Activated CD8-positive, alpha-beta memory T cell treated with anti-CD3 and anti-CD28 coated beads, Interleukin-2, amount 10 ng/mL, durations not matched to agents 7 days and 5 days (primary cell): ENCODE measurements around the gene SSB. TPM values are rescaled to one million over a fixed set of nuclear protein-coding genes. Genes with fewer than 3 reads are reported as not detected.

ENCODE experiments used
- ATAC-seq: fragments of 150-1000 bp; cut with Tn5 transposase; one replicate; pipeline ENCODE4 v1.10.0; 2021; ENCODE audit warnings: moderate library complexity
- CTCF ChIA-PET: fragments of 350-600 bp; sonication (Branson Sonifier 250); formaldehyde crosslinking; loops from one replicate; lab custom pipeline; 2021; ENCODE audit warnings: antibody characterized with exemption; lab: Charles Lee
- DNase-seq: peaks from one replicate; pipeline ENCODE4 v3.0.0-alpha.2; 2020
- H3K27ac Mint-ChIP-seq: one replicate; pipeline ENCODE4 v1.8.0; 2021; ENCODE audit warnings: mild to moderate bottlenecking, mixed read lengths
- H3K27me3 Mint-ChIP-seq: one replicate; pipeline ENCODE4 v1.8.0; 2021; ENCODE audit warnings: mixed read lengths
- H3K36me3 Mint-ChIP-seq: one replicate; pipeline ENCODE4 v1.8.0; 2021; ENCODE audit warnings: mild to moderate bottlenecking, mixed read lengths
- H3K4me1 Mint-ChIP-seq: one replicate; pipeline ENCODE4 v1.8.0; 2021; ENCODE audit warnings: mixed read lengths
- H3K4me3 Mint-ChIP-seq: one replicate; pipeline ENCODE4 v1.8.0; 2021; ENCODE audit warnings: mild to moderate bottlenecking, moderate library complexity, mixed read lengths
- H3K9me3 Mint-ChIP-seq: one replicate; pipeline ENCODE4 v1.8.0; 2022; ENCODE audit warnings: low read depth, mixed read lengths
- total RNA-seq, 2 experiments: library from RNA; stranded (reverse); gene quantifications; one replicate each; pipeline ENCODE4 v1.2.3, GENCODE V29; 2021

The SSB gene
- total RNA-seq, 2 experiments from 2014 or later, result 88.2 to 88.9 TPM

DNA sequence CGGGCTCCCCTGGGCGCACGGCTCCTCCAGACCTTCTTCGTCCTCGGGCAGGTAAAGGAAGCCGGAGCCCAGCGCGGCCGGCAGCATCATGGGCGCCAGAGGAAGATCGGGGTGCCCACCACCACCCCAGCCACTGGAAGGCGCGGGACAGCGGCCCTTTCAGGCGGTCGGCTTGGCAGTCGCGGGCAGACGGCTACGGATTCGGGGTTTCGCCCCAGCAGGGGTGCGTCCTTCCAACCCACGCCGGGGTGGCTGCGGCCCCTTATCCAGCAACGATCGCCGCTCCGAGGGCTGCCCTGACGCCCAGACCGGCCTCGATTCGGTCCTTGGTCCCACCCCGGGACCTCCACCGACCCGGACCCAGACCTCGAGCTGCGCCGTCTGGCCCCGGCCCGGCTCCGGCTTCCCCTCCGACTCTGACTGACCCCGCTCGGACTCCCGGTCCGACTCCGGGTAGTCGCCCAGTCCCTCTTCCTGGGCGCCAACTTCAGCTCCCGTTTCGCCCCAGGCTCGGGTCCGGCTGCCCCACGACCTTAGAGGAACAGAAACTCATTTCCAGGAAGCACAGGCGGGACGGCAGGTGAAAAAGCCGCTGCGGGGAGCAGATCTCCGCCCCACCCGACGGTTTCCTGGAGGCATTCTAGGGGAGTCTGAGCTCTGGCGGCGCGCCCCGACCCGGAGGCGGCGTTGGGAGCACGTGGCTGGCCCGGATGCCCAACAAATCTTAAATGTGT lies 30.2 kb upstream of the SSB start:
- ATAC-seq (peak; percentile 78), DNase-seq (peak; percentile 65)
- Mint-ChIP-seq H3K9me3 (no peaks in the 10 kb centered on the region), H3K4me3 (peak overlapping the region; percentile 76), H3K36me3 (no peaks in the 10 kb centered on the region), H3K27ac (peak overlapping the region; percentile 67), H3K27me3 (peaks cover 13% of the 10 kb centered on the region), H3K4me1 (peaks cover 25% of the 10 kb centered on the region)
- CTCF ChIA-PET, result interaction anchor here (0.7 to 1.4 kb wide), 6 partner anchors 9 to 101 kb away, joined by 3 to 4 read pairs (median 3); no protein-coding TSS in a partner anchor

DNA sequence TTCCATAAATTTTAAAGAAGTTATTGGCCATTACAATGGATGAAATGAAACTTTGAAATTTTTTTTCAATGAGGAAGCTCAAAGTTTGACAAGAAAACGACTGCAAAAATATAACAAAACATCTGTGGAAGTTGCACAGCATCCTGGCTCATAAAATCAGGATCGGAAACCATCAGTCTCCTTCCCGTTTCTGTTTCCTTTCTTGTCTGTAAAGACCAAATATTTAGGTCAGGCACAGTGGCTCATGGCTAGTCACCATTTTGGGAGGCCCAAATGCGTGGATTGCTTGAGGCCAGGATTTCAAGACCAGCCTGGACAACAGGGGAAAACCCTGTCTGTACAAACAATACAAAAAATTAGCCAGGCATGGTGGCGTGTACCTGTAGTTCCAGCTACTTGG lies 27.6 kb upstream of the SSB start:
- H3K9me3 Mint-ChIP-seq, result no peaks in the 10 kb centered on the region
- H3K36me3 Mint-ChIP-seq, result no peaks in the 10 kb centered on the region
- no peak overlapping the region for H3K27ac Mint-ChIP-seq
- peaks cover 13% of the 10 kb centered on the region for H3K27me3 Mint-ChIP-seq
- peaks cover 28% of the 10 kb centered on the region for H3K4me1 Mint-ChIP-seq
- CTCF ChIA-PET, result interaction anchor here (1.3 to 1.5 kb wide), 2 partner anchors 37 to 243 kb away, joined by 3 read pairs; no protein-coding TSS in a partner anchor
- no peak for DNase-seq
- no peak overlapping the region for H3K4me3 Mint-ChIP-seq
- no peak for ATAC-seq

DNA sequence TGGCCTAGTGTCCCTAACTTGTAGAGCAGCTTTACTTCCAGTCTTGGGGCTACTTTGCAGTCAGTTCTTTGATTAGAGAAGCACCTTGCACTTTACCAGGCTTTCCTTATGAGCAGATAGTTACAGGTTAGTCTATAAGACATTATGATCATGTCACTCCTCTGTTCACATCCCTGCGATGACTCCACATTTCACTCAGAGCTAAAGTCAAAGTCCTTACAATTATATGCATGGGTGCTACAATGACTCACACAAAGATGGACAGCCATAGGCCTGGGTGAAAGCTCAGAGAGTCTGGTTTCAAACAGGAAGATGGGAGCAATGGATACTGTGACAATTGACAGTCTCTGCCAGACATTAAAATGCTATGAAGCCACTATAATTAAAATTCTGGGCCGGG lies 27.1 kb upstream of the SSB start:
- ATAC-seq, result no peak
- peaks cover 13% of the 10 kb centered on the region for H3K27me3 Mint-ChIP-seq
- peaks cover 23% of the 10 kb centered on the region for H3K4me1 Mint-ChIP-seq
- no peak overlapping the region for H3K27ac Mint-ChIP-seq
- H3K4me3 Mint-ChIP-seq, result no peak overlapping the region
- no peaks in the 10 kb centered on the region for H3K36me3 Mint-ChIP-seq
- H3K9me3 Mint-ChIP-seq, result no peaks in the 10 kb centered on the region
- no peak for DNase-seq
- CTCF ChIA-PET, result interaction anchor here (1.3 kb wide), 1 partner anchor 244 kb away, joined by 3 read pairs; no protein-coding TSS in a partner anchor

DNA sequence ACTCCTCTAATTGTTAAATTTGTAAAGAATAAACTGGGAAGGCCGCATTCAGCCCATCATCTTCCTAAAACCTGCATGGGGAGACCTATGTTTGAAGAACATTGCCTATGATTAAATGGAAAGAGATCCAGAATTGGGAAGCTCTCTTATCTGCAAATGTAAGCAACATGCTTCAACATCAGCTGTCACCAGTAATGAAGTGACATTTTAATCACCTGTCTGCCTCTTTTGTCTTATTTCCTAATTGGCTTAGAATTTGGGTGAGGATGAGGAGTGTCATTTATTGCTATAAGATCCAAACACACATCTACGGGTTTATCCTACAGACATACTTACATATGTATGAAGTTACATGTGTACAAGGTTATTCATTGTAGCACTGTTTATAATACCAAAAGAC lies 26.0 kb upstream of the SSB start:
- CTCF ChIA-PET, result no interaction called here
- peaks cover 13% of the 10 kb centered on the region for H3K4me1 Mint-ChIP-seq
- no peaks in the 10 kb centered on the region for H3K9me3 Mint-ChIP-seq
- no peaks in the 10 kb centered on the region for H3K36me3 Mint-ChIP-seq
- H3K27me3 Mint-ChIP-seq, result peaks cover 8% of the 10 kb centered on the region
- no peak overlapping the region for H3K27ac Mint-ChIP-seq
- ATAC-seq (no peak), DNase-seq (no peak)
- no peak overlapping the region for H3K4me3 Mint-ChIP-seq

DNA sequence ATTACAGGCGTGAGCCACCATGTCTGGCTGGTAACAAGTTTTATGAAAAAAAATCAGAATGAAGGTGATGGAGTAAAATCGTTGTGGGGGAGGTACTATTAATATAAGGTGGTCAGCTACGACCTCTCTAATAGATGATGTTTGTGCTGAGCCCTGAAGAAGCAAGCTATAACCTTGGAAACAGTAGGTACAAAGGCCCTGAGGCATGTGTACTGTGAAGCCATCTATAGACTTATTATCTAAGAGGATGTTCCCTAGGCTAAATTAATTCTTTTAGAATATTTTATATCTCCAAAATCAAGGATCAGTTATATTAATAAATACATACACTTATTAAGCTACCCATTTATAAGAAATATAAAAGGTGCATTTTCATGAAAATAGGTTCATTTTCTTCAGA lies 23.3 kb upstream of the SSB start:
- CTCF ChIA-PET, result interaction anchor here (1.8 kb wide), 1 partner anchor 16 kb away, joined by 5 read pairs; no protein-coding TSS in a partner anchor
- Mint-ChIP-seq H3K27ac (no peak overlapping the region), H3K4me1 (peaks cover 7% of the 10 kb centered on the region), H3K27me3 (no peaks in the 10 kb centered on the region), H3K4me3 (no peak overlapping the region), H3K36me3 (no peaks in the 10 kb centered on the region), H3K9me3 (no peaks in the 10 kb centered on the region)
- no peak for ATAC-seq
- DNase-seq, result no peak

DNA sequence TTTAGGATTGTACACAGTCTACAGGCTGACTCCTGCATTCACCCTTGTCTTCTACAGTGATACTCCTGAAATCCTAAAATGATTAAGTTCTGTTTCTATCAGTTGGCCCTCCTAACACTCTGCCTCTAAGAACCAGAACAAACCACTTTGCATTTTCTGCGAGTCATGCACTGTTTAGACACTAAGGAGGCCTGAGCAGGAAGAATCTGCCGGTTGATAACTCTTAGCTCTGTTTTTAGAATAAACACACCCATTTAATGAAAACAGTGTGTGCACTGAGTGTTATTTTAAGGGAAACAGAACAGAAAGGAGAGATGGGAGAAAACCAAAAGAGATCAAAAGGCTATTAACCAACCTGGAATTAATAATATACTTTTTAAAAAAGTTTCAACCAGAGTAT lies 22.9 kb upstream of the SSB start:
- Mint-ChIP-seq H3K36me3 (no peaks in the 10 kb centered on the region), H3K4me1 (peaks cover 7% of the 10 kb centered on the region), H3K9me3 (no peaks in the 10 kb centered on the region), H3K27ac (no peak overlapping the region), H3K27me3 (no peaks in the 10 kb centered on the region), H3K4me3 (no peak overlapping the region)
- ATAC-seq (no peak), DNase-seq (no peak)
- CTCF ChIA-PET, result interaction anchor here (1.8 kb wide), 1 partner anchor 16 kb away, joined by 5 read pairs; no protein-coding TSS in a partner anchor

DNA sequence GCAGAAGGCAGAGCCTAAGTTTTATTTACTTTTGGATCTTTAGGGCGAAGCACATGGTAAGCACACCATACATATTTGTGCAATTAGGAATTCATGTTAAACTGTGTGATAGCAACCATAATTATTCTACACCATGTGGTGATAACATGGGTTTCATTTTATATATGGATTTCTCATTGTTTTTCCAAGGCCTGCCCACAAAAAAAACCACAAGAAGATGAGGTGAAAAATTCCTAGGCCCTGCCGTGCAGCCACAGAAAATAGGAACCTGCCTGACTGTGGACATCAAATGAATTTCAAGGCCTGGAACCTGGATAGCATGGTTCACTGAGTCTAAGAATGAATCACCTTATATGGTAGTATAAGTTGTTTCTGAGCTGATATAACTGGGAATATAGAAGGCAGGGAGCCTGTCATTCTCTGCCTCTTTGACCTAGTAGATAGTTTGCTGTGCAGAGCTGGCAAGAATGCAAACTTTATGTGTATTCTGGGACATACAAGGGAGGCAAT lies 22.4 kb upstream of the SSB start:
- no peaks in the 10 kb centered on the region for H3K36me3 Mint-ChIP-seq
- H3K27ac Mint-ChIP-seq, result no peak overlapping the region
- peaks cover 3% of the 10 kb centered on the region for H3K27me3 Mint-ChIP-seq
- H3K4me3 Mint-ChIP-seq, result no peak overlapping the region
- H3K9me3 Mint-ChIP-seq, result no peaks in the 10 kb centered on the region
- DNase-seq, result no peak
- CTCF ChIA-PET, result interaction anchor here (1.4 kb wide), 1 partner anchor 12 kb away, joined by 3 read pairs; no protein-coding TSS in a partner anchor
- no peak for ATAC-seq
- H3K4me1 Mint-ChIP-seq, result peaks cover 7% of the 10 kb centered on the region

DNA sequence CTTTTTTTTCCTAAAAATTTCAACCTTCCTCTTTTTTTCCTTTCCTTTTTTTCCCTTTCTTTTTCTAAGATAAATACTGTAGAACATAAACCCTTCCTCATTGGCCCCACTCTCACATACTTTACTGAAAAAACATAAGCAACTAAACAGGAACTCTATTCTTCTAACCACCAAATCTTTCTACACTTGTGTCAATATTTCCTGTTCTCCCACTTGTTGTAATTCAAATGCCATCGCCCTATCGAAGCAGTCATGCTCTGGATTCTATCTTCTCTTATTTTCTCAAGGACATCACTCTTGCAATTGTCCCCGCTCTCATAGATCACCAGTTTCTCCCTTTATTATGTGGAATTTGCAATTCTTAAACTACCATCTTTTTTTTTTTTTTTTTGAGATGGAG lies 20.2 kb upstream of the SSB start:
- Mint-ChIP-seq H3K36me3 (no peaks in the 10 kb centered on the region), H3K9me3 (no peaks in the 10 kb centered on the region), H3K27ac (no peak overlapping the region), H3K4me3 (no peak overlapping the region), H3K4me1 (peaks cover 7% of the 10 kb centered on the region), H3K27me3 (peaks cover 5% of the 10 kb centered on the region)
- CTCF ChIA-PET, result interaction anchor here (1.2 kb wide), 1 partner anchor 10 kb away, joined by 3 read pairs; no protein-coding TSS in a partner anchor
- ATAC-seq, result no peak
- DNase-seq, result no peak

DNA sequence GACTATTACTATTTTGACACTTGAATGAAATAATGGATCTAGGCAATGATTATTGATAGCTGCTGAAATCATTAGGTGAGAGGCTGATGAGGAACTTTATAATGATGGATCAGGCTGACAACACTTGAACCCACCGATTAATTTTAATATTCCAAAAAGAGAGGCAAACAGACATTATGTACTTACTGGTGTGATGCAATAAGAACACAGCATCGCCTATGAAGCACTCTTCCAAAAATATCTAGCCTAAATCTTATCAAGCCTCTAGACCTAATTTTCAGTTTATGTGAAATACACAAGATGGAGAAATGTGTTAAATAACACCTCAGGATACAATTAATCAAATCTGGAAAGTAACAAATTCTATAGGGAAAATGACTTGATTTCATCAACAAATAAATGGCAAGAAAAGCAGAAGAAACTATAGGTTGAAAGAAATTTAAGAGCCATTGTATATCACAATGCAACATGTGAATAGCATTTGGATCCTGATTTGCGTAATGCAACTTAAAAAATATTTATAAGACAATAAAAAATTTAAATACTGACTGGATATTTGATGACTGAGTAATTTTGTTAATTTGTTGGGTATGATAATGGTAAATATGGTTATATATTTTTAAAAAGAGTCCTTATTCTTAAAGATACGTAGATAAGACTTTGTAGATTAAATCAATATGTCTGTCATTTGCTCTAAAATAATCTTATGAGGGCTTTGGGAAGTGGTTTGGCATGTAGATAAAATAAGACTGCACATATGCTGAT lies 17.2 kb upstream of the SSB start:
- peaks cover 4% of the 10 kb centered on the region for H3K4me1 Mint-ChIP-seq
- CTCF ChIA-PET, result interaction anchor here (0.6 kb wide), 1 partner anchor 8 kb away, joined by 3 read pairs; no protein-coding TSS in a partner anchor
- no peak overlapping the region for H3K27ac Mint-ChIP-seq
- no peaks in the 10 kb centered on the region for H3K36me3 Mint-ChIP-seq
- H3K27me3 Mint-ChIP-seq, result peaks cover 5% of the 10 kb centered on the region
- no peaks in the 10 kb centered on the region for H3K9me3 Mint-ChIP-seq
- ATAC-seq (no peak), DNase-seq (no peak)
- H3K4me3 Mint-ChIP-seq, result no peak overlapping the region

DNA sequence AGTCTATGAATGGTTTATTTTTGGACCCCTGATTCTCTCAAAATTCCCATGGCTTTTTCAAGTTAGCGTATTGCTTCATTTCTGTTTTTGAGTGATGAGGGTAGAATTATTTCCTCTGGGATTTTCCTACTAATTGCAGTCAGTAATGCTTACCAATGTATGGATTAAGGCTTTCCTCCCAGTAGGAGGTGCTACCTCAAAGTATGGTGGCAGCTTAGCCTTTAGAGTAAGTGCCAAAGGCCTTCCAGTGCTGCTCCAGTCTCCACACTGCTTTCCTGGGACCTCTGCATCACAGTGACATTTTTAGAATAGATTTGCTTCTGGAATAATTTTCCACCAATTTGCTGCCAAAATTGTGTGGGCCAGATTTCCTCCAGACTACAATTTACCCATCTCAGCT lies 16.2 kb upstream of the SSB start:
- Mint-ChIP-seq H3K27ac (no peak overlapping the region), H3K27me3 (peaks cover 5% of the 10 kb centered on the region), H3K4me1 (peaks cover 4% of the 10 kb centered on the region), H3K36me3 (no peaks in the 10 kb centered on the region), H3K4me3 (no peak overlapping the region), H3K9me3 (no peaks in the 10 kb centered on the region)
- CTCF ChIA-PET, result no interaction called here
- no peak for DNase-seq
- ATAC-seq, result no peak

DNA sequence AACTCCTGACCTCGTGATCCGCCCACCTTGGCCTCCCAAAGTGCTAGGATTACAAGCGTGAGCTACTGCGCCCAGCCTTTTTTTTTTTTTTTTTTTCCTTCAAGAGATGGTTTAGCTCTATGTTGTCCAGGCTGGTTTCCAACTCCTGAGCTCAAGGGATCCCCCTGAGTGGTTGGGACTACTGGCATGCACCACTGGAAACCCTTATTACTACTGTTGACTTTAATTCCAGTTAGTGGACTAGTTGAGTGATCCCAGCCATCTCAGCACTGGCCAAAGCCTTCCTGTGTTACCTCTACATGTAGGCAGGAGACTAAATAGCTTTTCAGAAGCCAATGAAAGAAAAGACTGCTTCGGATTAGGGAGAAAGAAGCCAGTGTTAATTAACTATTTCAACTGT lies 8.1 kb upstream of the SSB start:
- H3K9me3 Mint-ChIP-seq, result no peaks in the 10 kb centered on the region
- ATAC-seq, result no peak
- CTCF ChIA-PET, result interaction anchor here (1.1 to 1.6 kb wide), 4 partner anchors 92 to 272 kb away, joined by 3 to 5 read pairs (median 3); partner anchors contain the start of genes CFAP210 and PHOSPHO2
- H3K4me3 Mint-ChIP-seq, result no peak overlapping the region
- H3K27me3 Mint-ChIP-seq, result peaks cover 26% of the 10 kb centered on the region
- no peaks in the 10 kb centered on the region for H3K36me3 Mint-ChIP-seq
- no peak overlapping the region for H3K27ac Mint-ChIP-seq
- DNase-seq, result no peak
- H3K4me1 Mint-ChIP-seq, result peaks cover 7% of the 10 kb centered on the region

DNA sequence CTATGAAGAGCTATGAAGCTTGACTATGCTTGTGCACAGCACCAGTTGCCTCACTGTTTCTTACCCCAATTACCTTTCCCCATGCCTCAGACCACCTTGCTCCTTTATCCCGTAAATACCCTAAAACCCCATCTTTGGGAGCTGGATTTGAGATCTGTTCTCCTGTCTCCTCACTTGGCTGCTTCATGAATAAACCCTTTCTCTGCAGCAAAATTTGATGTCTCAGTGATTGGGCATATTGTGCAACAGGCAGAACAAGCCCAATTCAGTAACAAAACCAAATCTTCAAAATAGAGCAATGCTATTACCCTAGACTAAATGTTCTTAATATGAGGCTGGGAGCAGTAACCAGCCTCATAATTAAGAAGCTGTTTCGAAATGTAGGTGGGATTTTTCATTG lies 3.5 kb upstream of the SSB start:
- Mint-ChIP-seq H3K27ac (no peak overlapping the region), H3K27me3 (peaks cover 5% of the 10 kb centered on the region)
- CTCF ChIA-PET, result interaction anchor here (0.6 to 1.7 kb wide), 3 partner anchors 11 to 343 kb away, joined by 3 to 4 read pairs (median 4); no protein-coding TSS in a partner anchor

DNA sequence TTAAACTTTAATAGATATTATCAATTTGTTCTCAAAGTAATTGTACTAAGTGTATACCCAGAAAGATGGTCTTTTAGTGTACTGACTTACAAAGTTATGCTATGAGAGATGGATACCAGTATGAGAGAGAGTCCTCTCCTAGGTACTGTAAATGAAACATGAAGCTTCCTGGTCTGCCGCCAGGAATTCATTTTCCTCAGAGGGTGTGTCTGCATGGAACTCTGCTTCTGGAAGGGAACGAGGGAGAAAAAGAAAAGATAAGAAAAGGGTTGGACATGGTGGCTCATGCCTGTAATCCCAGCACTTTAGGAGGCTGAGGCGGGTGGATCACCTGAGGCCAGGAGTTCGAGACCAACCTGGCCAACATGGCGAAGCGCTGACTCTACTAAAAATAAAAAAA lies 2.2 kb upstream of the SSB start:
- H3K9me3 Mint-ChIP-seq, result no peaks in the 10 kb centered on the region
- no peak for DNase-seq
- H3K27ac Mint-ChIP-seq, result no peak overlapping the region
- peaks cover 5% of the 10 kb centered on the region for H3K27me3 Mint-ChIP-seq
- CTCF ChIA-PET, result interaction anchor here (0.9 kb wide), 1 partner anchor 23 kb away, joined by 3 read pairs; no protein-coding TSS in a partner anchor
- no peak overlapping the region for H3K4me3 Mint-ChIP-seq
- ATAC-seq, result no peak
- H3K36me3 Mint-ChIP-seq, result peaks cover 9% of the 10 kb centered on the region
- peaks cover 22% of the 10 kb centered on the region for H3K4me1 Mint-ChIP-seq

More for the DNA sequence above, 3.5 kb upstream of the SSB start:
- Mint-ChIP-seq H3K4me3 (no peak overlapping the region), H3K9me3 (no peaks in the 10 kb centered on the region), H3K36me3 (peaks cover 4% of the 10 kb centered on the region), H3K4me1 (peaks cover 14% of the 10 kb centered on the region)
- no peak for ATAC-seq
- DNase-seq, result no peak
